Measurements from ENCODE around the gene E2F7.

- TF ChIP-seq CTCF (IDR thresholded peaks at IDR 0.05; ENCODE audit: borderline replicate concordance, extremely low read depth, low read length, poor library complexity, severe bottlenecking): no peak
- no peak for TF ChIP-seq EZH2 (IDR thresholded peaks at IDR 0.05; ENCODE audit: borderline replicate concordance, low read depth, low read length, severe bottlenecking)
These were observed 25.1 kb downstream of the E2F7 start for GRCh38 chr12:77040231-77040630.
